HFF-Myc (cell line): ENCODE measurements around the gene GSTM3.

Experiments
- DNase-seq: peaks from one replicate; pipeline ENCODE4 v3.0.0-alpha.2; 2011; ENCODE audit warnings: low read depth; ENCODE audit errors: extremely low read depth
- H3K4me3 ChIP-seq: replicated peaks from 2 replicates; pipeline ENCODE4 v1.5.1; 2011; ENCODE audit warnings: low read depth, mild to moderate bottlenecking, control low read depth, low read length
- TF ChIP-seq, protein P1 (sequence below): IDR thresholded peaks from 2 replicates; pipeline ENCODE4 v1.5.1; 2012; ENCODE audit warnings: mild to moderate bottlenecking, low read depth, low read length, control low read depth; ENCODE audit errors: missing control alignments

Gene GSTM3

DNA sequence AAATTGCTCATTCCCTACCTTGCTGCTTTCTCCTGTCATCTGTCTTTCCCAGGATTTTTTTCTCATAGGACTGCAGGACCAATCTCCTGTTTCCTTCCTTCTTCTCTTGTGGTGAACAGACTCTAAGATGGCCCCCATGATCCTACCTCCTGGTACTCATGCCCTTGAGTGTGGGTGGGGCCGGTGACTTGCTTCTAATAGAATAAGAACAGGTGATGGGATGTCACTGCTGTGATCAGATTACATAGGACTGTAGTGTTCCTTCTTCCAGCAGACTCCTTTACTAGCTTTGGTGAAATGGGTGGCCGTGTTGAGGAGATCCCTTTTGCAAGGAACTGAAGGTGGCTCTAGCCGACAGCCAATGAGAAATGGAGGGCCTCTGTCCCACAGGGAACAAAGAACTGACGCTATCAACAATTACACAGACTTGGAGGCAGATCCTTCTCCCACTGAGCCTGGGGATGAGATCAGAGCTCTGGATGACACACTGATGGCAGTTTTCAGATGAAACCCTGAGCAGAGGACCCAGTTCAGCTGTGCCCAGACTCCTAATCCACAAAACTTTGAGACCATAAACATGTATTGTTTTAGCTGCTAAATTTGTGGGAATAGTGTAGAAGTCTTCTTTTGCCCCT lies 7.5 kb downstream of the GSTM3 start:
- no peak overlapping the region for H3K4me3 ChIP-seq
- DNase-seq, result no peak
- TF ChIP-seq, protein P1, sequence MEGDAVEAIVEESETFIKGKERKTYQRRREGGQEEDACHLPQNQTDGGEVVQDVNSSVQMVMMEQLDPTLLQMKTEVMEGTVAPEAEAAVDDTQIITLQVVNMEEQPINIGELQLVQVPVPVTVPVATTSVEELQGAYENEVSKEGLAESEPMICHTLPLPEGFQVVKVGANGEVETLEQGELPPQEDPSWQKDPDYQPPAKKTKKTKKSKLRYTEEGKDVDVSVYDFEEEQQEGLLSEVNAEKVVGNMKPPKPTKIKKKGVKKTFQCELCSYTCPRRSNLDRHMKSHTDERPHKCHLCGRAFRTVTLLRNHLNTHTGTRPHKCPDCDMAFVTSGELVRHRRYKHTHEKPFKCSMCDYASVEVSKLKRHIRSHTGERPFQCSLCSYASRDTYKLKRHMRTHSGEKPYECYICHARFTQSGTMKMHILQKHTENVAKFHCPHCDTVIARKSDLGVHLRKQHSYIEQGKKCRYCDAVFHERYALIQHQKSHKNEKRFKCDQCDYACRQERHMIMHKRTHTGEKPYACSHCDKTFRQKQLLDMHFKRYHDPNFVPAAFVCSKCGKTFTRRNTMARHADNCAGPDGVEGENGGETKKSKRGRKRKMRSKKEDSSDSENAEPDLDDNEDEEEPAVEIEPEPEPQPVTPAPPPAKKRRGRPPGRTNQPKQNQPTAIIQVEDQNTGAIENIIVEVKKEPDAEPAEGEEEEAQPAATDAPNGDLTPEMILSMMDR, result no peak

DNA sequence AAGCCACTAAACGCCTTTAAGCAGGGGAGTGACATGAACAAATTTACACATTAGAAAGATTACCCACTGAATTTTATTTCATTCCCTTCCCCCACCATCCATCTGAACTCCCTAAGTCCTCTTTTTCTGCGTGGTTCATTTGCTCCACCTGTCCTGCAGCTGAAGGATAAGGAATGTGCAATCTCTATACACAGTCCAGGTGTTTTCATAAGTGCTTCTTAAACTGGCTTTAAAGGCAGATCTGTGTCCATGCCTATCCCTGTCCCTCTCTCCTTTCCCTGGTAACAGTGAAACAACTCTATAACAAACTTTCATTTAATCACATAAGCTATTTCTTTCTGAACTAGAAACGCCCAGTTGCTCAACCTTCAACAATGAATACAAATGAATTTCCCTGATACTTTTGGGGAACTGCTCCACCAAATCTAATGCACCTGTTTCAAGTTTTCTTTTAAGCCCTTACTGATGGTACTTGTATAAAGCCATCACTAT lies 8.4 kb downstream of the GSTM3 start:
- no peak for DNase-seq
- no peak overlapping the region for H3K4me3 ChIP-seq
- TF ChIP-seq, protein P1, result no peak

DNA sequence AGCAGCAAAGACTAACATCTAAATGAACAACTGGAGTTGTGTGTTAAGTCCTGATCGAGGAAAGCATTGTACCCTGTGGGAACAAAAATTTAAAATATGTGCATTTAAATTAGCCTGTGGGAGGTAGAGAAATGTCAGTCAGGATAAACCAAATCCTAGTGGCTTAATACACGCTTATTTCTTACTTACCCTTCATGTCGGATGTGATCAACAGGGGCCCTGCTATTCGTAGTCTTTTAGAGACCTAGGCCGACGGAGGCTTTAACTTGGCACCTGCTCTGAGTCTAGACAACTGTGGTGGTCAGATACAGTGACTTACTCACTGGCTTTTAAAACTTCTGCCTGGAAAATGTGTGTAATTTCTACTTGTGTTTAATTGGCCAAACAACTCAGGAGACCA lies 10.2 kb downstream of the GSTM3 start:
- H3K4me3 ChIP-seq, result no peak overlapping the region
- DNase-seq, result no peak
- TF ChIP-seq, protein P1, result no peak

DNA sequence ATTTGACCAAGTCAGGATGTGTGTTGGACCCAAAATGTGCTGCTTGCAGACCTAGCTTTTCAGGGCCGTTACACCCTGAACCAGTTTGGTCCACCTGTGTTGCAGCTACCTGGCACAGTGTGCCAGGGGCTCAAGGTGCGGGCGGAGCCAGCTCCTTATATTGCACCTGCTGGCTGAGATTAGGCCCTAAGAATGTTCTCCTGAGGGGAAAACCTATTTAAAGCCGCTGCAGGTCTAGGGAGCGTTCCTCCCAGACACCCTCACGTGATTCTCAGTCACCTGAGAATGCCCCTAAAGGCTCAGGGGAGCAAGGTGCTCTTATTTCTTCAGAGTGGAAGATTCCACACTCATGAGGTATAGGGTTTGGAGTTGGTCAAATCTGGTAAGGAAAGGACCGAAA lies 12.0 kb downstream of the GSTM3 start:
- TF ChIP-seq, protein P1, result no peak
- H3K4me3 ChIP-seq, result no peak overlapping the region
- DNase-seq, result no peak

DNA sequence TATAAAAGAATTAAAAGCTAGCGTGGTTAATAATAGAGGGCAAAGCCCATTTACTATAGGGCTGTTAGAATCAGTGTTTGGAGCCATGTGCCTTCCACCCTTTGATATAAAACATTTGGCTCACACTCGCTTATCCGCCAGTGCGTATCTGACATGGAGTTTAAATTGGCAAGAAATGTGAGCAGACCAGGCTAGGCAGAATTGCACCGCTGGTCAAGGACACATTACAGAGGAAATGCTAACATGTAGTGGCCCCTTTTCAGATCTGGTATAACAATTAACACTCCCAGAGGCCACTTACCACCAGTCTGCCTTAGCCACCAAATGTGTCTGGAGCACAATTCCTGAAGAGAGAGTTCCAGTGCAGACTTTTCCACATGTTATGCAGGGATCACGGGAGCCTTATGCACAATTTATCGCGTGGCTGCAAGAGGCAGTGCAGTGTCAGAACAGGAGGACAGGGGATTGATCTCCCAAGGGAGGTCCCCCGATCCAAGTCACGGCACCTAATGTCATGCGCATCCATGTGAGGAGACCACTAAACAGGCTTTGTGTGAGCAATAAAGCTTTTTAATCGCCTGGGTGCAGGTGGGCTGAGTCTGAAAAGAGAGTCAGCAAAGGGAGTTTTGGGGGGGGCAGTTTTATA lies 14.0 kb downstream of the GSTM3 start:
- no peak for DNase-seq
- TF ChIP-seq, protein P1, result no peak

DNA sequence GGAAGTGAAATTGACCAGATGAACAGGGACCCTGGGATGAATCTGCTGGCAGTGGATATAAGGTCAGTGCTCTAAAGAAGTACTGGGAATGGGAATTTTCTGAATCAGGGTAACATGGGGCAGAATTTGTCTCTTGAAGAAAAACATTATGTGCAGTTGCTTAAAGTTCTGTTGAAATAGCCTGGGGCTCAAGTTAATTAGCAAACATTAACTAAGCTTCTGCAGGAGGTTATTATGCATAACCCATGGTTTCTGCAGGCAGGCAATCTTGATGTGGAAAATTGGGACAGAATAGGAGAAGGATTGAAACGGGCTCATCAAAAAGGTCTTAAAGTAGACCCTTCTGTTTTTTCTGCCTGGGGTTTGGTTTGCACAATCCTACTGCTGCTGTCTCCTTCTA lies 14.8 kb downstream of the GSTM3 start:
- no peak overlapping the region for H3K4me3 ChIP-seq
- TF ChIP-seq, protein P1, result no peak
- DNase-seq, result no peak

More for the DNA sequence above, 14.0 kb downstream of the GSTM3 start:
- no peak overlapping the region for H3K4me3 ChIP-seq
